GM19023 (cell line): ENCODE data around the gene MFRP.
A peak's percentile ranks its signal among the peaks of the same experiment; 100 is the strongest.

ENCODE experiments used
- ATAC-seq: cut with Tn5 transposase; IDR thresholded peaks from one replicate; pipeline ENCODE4 v1.9.1; 2021; ENCODE audit warnings: mild to moderate bottlenecking, moderate library complexity; ENCODE audit not compliant: unreplicated experiment

MFRP gene

DNA sequence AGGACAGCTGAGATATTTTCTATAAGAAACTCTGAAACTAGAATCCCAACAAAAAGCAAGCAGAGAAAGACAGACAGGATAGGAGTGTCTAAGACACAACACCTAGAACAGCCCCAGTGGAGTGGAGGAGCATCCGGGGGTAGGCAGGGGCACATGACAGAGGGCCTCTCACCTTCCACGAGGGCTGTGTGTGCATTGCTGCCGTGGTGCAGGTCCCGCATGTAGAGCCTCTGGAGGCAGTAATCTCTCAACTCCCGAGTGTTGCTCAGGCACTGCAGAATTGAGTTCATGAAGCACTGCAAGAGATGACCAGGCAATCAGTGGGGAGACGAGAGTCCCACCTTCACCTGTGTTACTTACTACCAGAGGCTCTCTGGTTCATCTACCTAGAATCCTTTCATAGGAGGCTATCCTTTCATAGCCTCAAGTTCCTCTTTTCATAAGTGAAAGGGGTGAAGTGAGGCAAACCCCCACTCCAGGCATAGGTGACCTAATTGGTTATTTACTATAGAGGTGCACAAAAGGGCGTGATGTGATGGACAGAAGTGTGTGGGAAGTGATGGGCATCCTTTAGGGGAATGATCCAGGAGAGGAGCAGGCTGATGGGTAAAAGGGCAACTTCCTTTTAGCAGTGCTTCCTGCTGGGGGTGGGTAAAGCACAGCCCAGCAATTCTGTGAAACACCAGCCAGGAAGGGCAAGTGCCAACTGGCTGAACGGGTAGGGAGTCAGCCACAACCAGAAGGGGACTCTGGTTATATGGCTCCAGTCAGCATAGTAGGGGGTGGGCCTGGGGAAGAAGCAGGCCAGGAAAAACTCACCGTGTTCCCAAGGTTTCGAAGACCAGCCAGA lies 13.1 kb upstream of the MFRP start:
- no peak for ATAC-seq

DNA sequence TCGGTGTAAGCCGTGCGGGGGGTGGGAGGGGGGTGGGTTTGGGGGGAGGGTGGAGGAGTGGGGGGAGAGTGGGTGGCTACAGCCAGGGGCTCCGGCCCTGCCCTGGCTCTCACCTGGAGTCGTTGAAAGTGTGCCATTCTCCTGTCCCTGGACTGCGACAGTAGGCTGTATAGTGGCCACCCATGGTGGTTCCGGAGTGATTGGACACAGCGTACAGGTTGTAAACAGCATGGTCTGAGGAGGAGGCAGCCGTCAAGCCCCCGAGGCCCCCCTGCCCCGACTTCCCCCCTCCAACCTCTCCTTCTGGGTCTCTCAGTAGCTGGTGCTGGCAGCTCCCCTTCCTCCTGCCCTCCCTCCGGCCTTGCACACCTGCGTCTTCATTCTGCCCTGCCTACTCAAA lies 10.6 kb upstream of the MFRP start:
- no peak for ATAC-seq

DNA sequence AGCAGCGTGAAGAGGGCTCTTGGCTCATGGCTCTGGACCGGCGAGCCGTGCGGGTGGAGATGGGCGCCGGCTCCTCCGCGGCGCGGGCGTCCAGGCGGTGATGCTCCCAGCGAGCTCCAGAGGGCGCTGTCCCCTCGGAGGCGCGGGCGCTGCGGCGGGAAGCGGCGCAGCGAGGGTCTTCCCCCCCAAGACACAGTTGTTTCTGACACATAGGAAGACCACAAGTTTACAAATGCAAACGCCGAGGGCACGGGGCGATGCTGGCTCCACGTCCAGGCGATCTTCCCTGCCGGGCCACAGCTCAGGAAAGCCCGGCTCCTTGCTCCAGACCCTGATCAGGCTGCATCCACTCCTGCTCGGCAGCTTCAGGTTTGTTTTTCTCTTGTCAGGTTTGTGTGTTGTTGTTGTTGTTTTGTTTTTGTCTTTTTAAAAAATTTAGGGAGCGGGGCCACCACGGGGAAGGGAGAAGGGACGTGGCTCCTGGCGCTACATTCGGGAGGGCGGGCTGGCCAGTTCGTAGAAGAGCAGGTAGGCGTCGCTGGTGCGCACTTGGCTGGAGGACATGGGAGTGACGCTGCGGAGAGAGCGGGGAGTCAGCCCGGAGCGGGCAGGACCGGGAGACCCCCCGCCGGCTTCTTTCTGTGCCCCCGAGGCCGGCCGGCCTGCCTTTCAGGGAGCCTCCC lies 10.0 kb upstream of the MFRP start:
- peak; percentile 80 for ATAC-seq

DNA sequence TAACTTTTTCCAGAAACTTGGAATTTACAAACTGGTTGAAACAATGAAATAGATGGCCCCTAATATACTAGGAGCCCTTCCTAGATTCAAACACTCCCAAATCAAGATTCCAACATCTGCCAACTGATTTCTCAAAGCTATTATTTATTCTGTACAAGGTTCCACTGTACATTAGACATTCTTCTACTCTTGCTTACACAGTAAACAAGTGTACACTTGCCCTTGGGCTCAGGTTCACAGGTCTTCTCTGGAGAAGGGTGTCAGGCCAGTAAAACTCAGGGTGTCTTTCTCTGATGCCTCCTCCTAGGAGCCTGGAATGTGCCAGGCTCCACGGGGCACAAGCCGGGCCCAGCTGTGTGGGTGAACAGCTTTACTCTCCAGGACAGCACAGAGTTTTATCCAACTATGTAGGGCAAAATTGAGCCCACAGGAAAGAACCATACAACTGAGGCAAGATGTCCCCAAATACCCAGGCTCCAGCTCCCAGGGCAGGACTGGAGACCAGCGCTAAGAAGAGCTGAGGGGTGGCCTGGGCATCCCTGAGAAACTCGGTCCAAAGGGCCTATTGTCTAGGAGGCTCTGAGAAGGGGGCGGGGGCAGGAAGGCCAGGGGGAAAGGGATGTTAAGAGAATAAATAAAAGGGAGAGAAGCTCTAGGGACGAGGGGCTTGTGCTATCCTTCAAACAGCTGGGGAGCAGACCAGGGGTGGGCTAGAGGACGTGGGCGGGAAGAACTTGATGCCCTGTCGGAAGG lies 8.8 kb upstream of the MFRP start:
- no peak for ATAC-seq

DNA sequence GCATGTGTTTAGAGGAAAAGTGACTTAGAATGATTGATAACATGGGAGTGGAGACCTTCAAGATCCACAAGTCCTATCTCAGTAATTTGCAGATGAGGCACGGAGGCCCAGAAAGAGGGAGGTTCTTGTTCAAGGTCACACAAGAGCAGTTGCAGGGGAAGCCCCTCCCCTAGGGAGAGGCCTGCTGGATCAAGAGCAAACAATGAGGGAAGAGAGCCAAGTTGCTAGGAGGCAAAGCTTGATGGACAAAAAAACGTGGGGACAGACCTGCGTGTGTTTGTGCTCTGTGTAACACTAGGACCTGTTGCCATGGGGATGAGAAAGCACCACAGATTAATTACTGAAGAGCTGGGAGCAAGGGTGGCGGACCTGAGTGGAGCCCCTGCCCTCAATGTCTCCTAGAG lies 6.4 kb upstream of the MFRP start:
- no peak for ATAC-seq

DNA sequence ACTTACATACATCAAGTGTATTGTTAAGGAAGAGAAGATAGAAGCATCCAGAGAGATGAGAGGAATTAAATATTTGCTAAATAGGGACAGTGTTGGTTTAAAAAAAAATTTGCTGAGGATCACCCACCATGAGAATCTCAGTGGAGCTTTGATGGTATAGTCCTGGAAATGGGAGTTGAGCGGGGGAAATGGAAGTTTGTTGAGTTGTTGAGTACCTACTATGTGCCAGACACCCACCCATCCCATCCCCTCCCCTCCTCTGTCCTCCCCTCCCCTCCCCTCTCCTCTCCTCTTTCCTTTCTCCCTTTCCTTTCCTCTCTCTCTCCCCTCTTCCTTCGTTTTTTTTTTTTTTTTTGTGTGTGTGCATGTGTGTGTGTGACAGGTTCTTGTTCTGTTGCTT lies 4.7 kb upstream of the MFRP start:
- no peak for ATAC-seq

DNA sequence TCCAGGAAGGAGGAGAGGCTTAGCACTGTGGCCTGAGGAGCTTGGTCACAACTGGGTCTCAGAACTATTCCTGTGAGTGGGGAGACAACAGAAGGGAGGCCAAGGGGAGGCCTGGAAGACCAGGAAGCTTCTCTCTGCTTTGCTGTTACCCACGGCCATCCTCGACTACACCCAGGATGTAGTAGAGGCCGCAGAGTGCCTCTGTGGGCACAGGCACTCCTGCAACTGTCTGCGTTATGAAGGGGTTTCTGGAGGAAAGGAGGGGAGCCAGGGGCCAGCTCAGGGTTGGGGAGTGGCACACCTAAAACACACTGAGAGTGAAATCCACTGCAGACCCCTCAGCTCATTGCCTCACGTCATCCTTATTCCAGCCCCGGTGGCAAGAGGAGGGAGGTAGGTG lies 3.8 kb upstream of the MFRP start:
- no peak for ATAC-seq

DNA sequence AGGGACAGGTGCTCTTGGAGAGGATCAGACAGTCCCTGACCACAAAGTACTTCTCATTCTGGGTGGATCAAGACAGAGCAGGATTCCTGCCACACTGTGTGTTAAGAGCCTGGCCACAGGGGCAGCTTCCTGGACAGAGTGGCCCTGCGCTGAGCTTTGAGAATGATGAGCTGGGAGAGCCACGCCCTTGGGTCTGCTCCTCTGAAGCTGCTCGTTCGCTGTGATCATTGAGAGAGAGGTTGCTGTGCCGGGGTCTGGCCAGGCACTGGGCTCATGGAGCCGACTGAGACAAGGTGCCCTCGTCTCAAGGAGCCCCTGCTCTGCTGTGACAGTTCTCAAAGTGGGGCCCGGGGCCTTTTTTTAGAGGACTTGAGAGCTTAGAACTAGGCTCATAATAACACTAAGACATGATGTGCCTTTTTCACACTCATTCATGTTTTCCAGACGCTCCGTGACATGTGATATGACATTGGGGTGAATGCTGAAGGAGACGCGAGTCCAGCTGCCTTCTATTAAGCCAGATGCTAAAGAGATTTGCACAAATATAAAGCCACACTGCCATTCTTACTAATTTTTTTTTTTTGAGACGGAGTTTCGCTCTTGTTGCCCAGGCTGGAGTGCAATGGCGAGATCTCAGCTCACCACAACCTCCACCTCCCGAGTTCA lies 1.6 kb upstream of the MFRP start:
- no peak for ATAC-seq

DNA sequence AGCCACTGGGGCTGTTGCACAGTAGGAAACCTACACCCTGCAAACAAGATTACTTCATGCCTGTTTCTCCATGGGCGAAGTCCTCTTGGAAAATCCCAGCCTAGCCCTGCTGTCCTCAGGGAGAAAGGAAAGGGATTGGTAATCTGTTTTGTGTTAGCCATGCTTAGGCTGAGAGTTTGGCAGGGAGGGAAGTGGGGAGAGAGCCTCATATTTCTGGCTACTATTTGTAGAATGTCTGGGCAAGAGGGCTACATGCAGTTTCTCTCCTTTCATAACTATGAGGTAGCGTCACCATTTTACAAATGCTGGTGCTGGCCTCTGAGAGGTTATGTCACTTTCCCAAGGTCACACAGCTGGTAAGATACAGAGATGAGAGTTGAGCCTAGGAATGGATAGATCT lies 737 bp upstream of the MFRP start:
- ATAC-seq, result no peak

DNA sequence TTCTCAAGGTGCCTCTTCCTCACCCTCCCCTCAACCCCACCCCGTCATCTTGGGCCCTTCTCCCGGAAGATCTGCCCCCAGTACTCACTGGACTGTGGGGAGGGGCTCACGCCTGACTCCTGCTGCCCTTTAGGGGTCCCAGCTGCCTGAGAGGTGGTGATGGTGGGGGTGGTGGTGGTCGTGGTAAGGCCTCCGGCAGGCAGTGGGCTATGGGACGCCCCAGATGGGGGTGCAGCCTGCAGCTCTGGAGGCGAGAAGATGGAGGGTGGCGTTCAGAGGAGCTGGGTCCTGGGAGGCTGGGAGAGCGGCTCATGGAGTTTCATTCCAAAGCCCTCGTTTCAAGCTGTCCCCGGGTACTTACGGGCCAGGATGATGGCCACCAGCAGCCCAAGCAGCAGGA lies 820 bp downstream of the MFRP start:
- ATAC-seq, result no peak

DNA sequence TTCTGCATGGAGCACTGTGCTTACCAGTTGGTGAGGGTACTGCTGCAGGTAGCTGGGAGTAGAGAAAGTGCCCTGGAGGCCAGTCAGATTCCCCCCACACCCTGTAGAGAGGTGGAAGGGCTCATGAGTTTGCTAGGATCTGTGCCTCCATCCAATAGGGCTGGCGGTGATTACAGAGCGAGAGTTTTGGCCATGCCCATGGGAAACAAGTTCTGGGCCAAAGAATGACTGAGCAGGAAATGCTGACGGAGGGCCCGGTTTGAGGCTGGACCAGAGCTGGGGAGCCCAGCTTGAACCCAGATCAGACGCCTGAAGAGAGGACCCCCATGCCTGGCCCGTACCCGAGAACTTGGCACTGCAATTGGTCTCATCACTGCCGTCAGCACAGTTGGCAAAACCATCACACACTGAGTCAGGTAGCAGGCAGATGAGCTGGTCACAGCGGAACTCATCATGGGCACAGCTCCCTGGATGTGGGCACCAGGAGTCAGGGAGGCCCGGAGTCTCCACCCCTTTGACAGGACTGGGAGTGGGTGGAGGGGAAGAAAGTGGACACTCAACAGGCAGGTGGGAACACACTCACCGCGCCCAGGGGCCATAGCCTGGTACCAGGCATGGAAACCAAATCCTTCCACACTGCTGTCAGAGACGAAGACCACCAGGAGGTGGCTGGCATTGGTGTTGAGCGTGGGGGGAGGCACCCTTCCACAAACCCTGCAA lies 2.1 kb downstream of the MFRP start:
- ATAC-seq, result no peak

DNA sequence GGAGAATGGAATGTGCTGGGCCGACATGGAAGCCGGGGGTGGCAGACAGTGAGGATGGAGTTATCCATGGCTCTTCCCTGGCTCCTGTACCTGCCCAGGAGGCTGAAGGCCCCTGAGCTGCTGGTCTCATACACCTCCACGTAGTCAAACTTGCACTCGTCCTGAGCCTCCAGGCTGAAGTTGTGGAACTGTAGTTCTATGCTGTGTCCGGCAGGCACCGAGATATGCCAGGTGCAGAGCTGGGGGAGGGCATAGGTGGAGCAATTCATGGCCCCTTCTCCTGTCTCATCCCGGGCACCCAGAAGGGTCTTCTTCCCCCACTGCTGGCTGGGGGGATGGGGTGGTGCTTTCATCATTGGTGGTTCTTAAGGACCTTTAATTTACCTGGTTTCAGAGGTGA lies 2.8 kb downstream of the MFRP start:
- no peak for ATAC-seq

DNA sequence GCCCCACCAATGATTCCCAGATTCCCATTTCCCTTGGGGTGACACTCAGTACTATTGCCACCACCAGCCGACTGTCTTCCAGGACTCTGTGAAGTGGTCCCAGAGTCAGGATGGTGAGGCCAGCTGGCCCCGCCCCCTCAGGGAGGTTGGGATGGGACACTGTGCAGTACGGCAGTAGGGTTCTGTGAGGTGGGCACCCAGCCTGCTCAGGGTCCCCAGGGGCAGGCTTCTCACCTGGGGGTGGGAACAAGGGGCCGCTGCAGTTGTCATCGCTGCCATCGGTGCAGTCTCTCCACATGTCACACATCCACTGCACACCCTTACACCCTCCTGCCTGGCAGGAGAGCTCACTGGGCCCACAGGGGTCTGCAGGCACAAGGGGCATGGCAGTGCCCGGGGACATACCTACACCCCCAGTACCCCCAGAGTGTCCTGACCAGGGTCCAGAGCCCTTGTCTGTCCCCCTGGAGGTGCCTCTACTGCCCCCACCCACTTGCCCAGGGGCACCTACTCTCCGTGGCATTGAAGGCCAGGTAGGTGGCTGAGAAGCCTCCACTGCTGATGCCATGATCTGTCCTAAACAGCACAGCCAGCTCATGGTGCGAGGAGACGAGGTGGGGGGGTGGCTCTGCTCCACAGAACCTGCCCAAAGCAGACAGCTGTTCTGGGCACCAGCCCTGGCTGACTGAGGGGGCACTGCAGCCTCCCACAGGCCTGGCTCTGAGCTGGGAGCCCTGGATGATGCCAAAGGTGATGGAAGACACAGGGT lies 4.0 kb downstream of the MFRP start:
- no peak for ATAC-seq

DNA sequence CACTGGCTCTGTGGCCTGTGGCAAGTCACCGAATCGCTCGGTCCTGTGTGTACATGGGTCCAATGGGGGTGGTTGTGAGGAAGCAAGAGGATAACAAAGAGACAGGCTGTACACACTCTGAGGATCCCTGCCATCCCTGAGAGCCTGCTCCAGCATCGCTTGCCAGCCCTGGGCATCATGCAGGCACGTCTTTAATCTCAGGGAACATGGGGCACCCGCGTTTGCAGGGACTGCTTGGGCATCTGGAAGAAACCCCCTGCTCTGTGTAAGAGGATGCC lies 4.5 kb downstream of the MFRP start:
- no peak for ATAC-seq

DNA sequence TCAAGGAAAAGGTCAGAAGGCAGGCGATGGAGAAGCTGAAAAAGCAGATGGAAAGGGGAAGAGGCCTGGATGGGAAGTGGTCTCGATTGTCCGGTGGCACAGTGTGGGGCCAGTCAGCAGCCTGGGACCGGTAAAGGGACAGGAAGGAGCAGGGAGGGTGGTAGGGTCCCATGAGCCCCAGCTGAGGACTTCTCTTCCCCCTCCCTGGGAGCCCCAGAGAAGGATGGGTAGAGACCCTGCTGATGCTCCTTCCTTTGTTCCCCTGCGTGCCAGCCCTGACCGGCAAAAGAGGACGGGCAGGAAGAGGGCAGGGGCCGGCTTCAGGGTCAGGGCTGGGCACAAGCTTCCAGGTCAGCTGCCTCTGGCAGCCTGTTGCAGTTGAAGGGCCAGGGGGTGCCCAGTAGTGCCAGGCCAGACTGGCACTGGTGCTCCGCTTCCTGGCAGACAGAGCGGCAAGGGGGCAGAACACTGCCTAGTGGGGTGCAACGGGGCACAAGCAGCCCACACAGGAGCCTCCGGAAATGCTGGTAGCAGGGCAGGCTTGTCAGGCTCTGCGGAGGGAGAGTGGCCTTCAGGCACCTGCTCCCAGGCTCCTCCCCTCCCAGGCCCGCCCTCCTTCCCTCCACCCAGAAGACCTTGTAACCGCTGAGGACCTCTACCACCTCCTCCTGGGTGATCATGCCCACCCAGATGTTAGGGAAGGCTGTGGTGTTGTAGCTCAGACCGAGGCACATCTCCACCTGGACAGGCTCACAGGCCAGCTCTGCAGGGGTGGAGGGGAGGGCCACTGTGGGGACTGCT lies 5.1 kb downstream of the MFRP start:
- ATAC-seq, result no peak

DNA sequence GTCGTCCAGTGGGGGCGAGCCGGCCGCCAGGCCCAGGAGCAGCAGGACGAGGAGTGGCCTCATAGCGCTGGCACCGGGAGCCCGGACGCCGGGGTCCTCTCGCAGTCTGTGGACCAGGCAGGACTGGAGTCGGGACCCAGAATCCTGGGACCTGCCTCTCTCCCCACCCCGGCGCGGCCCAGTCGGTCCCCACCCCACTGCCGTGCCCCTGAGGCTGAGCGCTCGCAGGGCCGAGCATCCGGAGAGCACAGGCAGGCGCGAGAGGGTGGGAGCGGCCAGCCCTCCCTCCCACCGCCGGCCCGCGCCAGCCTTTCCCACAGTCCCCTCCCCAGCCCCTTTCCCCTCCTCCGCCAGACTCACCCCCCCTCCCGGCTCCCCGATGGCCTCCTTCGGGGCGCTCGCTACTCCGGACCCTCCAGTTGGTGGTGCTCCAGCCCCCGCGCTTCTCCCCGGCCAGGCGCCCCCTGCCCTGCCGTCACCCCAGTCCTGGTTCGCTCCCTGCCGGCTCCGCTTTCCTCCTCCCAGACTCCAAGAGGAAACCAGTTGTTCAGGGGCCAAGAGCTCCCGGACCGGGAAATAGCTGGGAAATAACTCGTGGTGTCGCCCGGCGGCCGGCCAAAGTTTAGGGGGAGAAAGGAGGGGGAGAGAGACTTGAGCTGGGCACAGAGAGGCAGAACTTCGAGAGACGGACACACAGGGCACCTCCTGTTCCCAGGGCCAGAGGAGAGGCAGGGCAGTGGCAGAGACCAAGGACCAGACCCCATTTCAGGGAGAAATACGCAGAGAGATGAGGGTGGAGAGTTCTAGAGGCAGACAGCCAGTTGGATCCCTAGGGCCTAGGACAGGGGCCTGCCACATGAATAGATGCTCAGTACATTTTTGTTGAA lies 5.9 kb downstream of the MFRP start, which contains the start of gene C1QTNF5:
Gene C1QTNF5, minus strand, starts transcription at position 549 of the 887 bp plus-strand sequence. Its CDS starts 486 bp downstream, at position 63.
- no peak for ATAC-seq

DNA sequence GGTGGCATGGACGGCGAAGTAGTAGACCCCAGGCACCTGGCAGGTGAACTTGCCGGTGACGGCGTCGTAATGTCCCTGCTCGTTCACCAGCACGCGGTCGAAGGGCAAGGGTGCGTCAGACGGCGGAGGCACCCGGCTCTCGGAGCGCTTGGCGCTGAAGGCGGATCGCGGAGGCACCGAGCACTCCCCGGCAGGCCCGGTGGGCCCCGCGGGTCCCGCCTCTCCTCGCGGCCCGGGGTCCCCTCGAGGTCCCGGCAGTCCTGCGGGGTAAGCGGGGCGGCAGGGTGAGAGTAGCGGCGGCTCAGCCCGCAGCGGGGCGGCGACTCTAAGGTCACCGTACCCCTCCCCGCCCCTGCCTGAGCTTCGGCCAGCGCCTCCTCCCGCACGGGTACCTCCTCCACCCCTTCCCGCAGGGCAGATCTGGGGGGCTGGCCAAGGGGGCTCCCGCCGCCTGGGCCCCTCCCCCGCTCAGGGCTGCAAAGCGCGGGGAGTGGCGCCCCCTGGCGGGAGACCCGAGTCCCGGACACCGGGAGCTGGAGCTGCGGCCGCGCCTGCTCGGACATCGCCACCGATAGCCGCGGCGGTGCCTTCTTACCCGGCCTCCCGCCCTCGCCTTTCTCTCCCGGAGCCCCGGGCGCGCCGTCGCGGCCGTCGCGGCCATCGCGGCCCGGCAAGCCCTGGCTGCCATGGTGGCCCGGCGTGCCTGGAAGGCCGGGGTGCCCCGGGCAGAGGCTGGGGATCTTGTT lies 6.7 kb downstream of the MFRP start:
- no peak for ATAC-seq
